Stomach (tissue), 4 donors: ENCODE results near the gene BTG4.

Source experiments
- POLR2AphosphoS5 ChIP-seq, 3 donors: sonication (generic); formaldehyde crosslinking; IDR thresholded peaks; one replicate each; pipeline ENCODE4 v1.6.1; 2016; ENCODE audit warnings: antibody characterized with exemption in 3 of 3
- TF ChIP-seq, protein P1 (sequence below), 7 experiments: fragments of 450-650 bp in 4 of 7; fragments of 200-600 bp in 3 of 7; sonication (generic) in 3 of 7; IDR thresholded peaks; one replicate each; pipeline ENCODE4 v1.5.1; 2016 to 2019; ENCODE audit warnings: antibody characterized with exemption in 7 of 7, control low read depth in 2 of 7, mild to moderate bottlenecking in 1 of 7

DNA sequence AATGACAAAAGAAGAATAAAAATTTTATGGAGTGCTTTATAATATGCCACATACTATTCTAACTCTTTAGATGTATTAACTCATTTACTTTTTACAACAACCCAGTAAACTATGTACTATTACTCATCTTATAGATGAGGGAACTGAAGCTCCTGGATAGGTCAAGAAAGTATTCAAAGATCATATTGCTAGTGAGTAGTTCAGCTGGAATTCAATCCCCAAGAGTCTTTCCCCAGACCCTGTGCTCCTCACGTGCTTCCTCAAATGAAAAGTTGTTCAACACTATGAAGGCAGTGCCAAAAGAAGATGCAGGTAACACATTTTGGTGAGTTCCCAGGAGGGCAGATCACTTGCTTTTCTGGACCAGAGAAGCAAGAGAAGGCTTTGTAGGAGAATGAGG, 46.8 kb downstream of the BTG4 start:
- no peak for TF ChIP-seq POLR2AphosphoS5 (IDR thresholded peaks at IDR 0.05)
- TF ChIP-seq, protein P1, sequence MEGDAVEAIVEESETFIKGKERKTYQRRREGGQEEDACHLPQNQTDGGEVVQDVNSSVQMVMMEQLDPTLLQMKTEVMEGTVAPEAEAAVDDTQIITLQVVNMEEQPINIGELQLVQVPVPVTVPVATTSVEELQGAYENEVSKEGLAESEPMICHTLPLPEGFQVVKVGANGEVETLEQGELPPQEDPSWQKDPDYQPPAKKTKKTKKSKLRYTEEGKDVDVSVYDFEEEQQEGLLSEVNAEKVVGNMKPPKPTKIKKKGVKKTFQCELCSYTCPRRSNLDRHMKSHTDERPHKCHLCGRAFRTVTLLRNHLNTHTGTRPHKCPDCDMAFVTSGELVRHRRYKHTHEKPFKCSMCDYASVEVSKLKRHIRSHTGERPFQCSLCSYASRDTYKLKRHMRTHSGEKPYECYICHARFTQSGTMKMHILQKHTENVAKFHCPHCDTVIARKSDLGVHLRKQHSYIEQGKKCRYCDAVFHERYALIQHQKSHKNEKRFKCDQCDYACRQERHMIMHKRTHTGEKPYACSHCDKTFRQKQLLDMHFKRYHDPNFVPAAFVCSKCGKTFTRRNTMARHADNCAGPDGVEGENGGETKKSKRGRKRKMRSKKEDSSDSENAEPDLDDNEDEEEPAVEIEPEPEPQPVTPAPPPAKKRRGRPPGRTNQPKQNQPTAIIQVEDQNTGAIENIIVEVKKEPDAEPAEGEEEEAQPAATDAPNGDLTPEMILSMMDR (IDR thresholded peaks at IDR 0.05), result no peak
